B cell (primary cell): ENCODE measurements around the gene ERN1. TPM values are rescaled to one million over a fixed set of nuclear protein-coding genes. Genes with fewer than 3 reads are reported as not detected.

Source experiments
- ATAC-seq: fragments of 200-7000 bp; cut with Tn5 transposase; one replicate; pipeline ENCODE4 v1.10.0; 2021; ENCODE audit warnings: low read depth, mild to moderate bottlenecking, moderate number of reproducible peaks, moderate library complexity
- CTCF ChIA-PET: fragments of 350-600 bp; sonication (Branson Sonifier 250); formaldehyde crosslinking; loops from one replicate; lab custom pipeline; 2021; ENCODE audit warnings: antibody characterized with exemption, inconsistent platforms; lab: Charles Lee
- POLR2A ChIA-PET: fragments of 350-600 bp; sonication (Branson Sonifier 250); formaldehyde crosslinking; loops from one replicate; lab custom pipeline; 2021; ENCODE audit warnings: antibody characterized with exemption; lab: Charles Lee
- DNase-seq: peaks from one replicate; pipeline ENCODE4 v3.0.0; 2013
- H2AFZ ChIP-seq: 2 replicates; pipeline ENCODE4 v1.6.1; 2012; ENCODE audit warnings: mild to moderate bottlenecking, low read depth, low read length; ENCODE audit not compliant: insufficient read depth, poor library complexity, severe bottlenecking
- H3K27ac ChIP-seq, 2 donors: 1 replicate in 1 of 2; 2 replicates in 1 of 2; pipeline ENCODE4 v1.5.1; 2012 to 2013; ENCODE audit warnings: low read length in 2 of 2, mild to moderate bottlenecking in 2 of 2, moderate library complexity in 1 of 2
- H3K27me3 ChIP-seq, 4 experiments: fragments of 200-600 bp in 1 of 4; sonication (generic) in 1 of 4; replicated peaks in 1 of 4; 1 replicate in 2 of 4; 2 replicates in 2 of 4; pipeline versions ENCODE4 v1.6.1 to v1.7.0; 2013 to 2016; ENCODE audit warnings: low read length in 3 of 4, mild to moderate bottlenecking in 2 of 4, mixed read lengths in 1 of 4, moderate library complexity in 1 of 4; ENCODE audit not compliant: insufficient read depth in 4 of 4, control insufficient read depth in 3 of 4; ENCODE audit errors: control extremely low read depth in 1 of 4
- H3K36me3 ChIP-seq, 2 experiments: replicated peaks in 1 of 2; 1 replicate in 1 of 2; 2 replicates in 1 of 2; pipeline versions ENCODE4 v1.6.1 to v1.7.1; 2013; ENCODE audit warnings: low read length in 1 of 2; ENCODE audit not compliant: insufficient read depth in 2 of 2, control insufficient read depth in 1 of 2; ENCODE audit errors: control extremely low read depth in 1 of 2, extremely low read depth in 1 of 2
- H3K4me1 ChIP-seq, 2 donors: fragments of 200-600 bp in 1 of 2; sonication (generic) in 1 of 2; 1 replicate in 1 of 2; 2 replicates in 1 of 2; pipeline versions ENCODE4 v1.5.1 to v1.6.1; 2013 to 2017; ENCODE audit warnings: low read length in 2 of 2; ENCODE audit not compliant: control insufficient read depth in 2 of 2, insufficient read depth in 2 of 2
- H3K4me2 ChIP-seq: replicated peaks from 2 replicates; pipeline ENCODE3; 2012; ENCODE audit warnings: mild to moderate bottlenecking, low read depth, low read length; ENCODE audit not compliant: poor library complexity, severe bottlenecking
- H3K4me3 ChIP-seq, 5 experiments: fragments of 200-600 bp in 1 of 5; sonication (generic) in 1 of 5; 1 replicate in 3 of 5; 2 replicates in 2 of 5; pipeline versions ENCODE4 v1.5.1 to v1.7.0; 2011 to 2016; ENCODE audit warnings: low read length in 4 of 5, mild to moderate bottlenecking in 4 of 5, low read depth in 2 of 5, control low read depth in 1 of 5, moderate library complexity in 1 of 5; ENCODE audit not compliant: insufficient read depth in 1 of 5; ENCODE audit errors: control extremely low read depth in 1 of 5, extremely low read depth in 1 of 5
- H3K79me2 ChIP-seq: fragments of 200-600 bp; sonication (generic); one replicate; pipeline ENCODE4 v1.6.0; 2016; ENCODE audit warnings: low read length; ENCODE audit not compliant: control insufficient read depth, insufficient read depth
- H3K9ac ChIP-seq: fragments of 200-600 bp; sonication (generic); 2 replicates; pipeline ENCODE4 v1.6.1; 2017; ENCODE audit warnings: mild to moderate bottlenecking, low read length, moderate library complexity
- H3K9me3 ChIP-seq, 3 donors: one replicate each; pipeline versions ENCODE4 v1.6.1 to v1.7.1; 2013; ENCODE audit warnings: low read length in 2 of 3; ENCODE audit not compliant: control insufficient read depth in 2 of 3, insufficient read depth in 1 of 3; ENCODE audit errors: control extremely low read depth in 1 of 3
- H4K20me1 ChIP-seq: 2 replicates; pipeline ENCODE4 v1.6.0; 2012; ENCODE audit warnings: mild to moderate bottlenecking, low read length; ENCODE audit not compliant: insufficient read depth, control insufficient read depth, poor library complexity, severe bottlenecking
- H3K27ac Mint-ChIP-seq: one replicate; pipeline ENCODE4 v1.8.0; 2021; ENCODE audit warnings: mixed read lengths
- H3K27me3 Mint-ChIP-seq: one replicate; pipeline ENCODE4 v1.8.0; 2021; ENCODE audit warnings: mixed read lengths
- H3K4me1 Mint-ChIP-seq: one replicate; pipeline ENCODE4 v1.8.0; 2021; ENCODE audit warnings: mixed read lengths
- H3K4me3 Mint-ChIP-seq: one replicate; pipeline ENCODE4 v1.8.0; 2021; ENCODE audit warnings: mixed read lengths
- H3K9me3 Mint-ChIP-seq: one replicate; pipeline ENCODE4 v1.8.0; 2022; ENCODE audit warnings: mixed read lengths; ENCODE audit not compliant: insufficient read depth
- CTCF ChIP-seq: fragments of 200-600 bp; IDR thresholded peaks from one replicate; pipeline ENCODE4 v1.8.0; 2022; ENCODE audit warnings: antibody characterized with exemption, mild to moderate bottlenecking
- EZH2 ChIP-seq: IDR thresholded peaks from 2 replicates; pipeline ENCODE4 v1.6.1; 2012; ENCODE audit warnings: borderline replicate concordance, low read depth, mild to moderate bottlenecking, moderate library complexity, low read length; ENCODE audit not compliant: insufficient read depth, poor library complexity, severe bottlenecking
- WGBS: methylation state at CpG from one replicate; pipeline ENCODE4 v1.1.5; 2013; ENCODE audit warnings: missing lambda C conversion rate; ENCODE audit not compliant: insufficient coverage; 5-methylcytosine and 5-hydroxymethylcytosine counted together
- intact Hi-C: fragments of 100-400 bp; cut with micrococcal nuclease; formaldehyde crosslinking; loops from one replicate; pipeline ENCODE4 v1.10.0; 2022
- polyA plus RNA-seq: library from polyadenylated mRNA; depleted of rRNA; stranded (reverse); fragments of >200 nt; gene quantifications from 2 replicates; pipeline ENCODE4 v1.2.3, GENCODE V29; 2012
- total RNA-seq, 2 donors: library from RNA; stranded (reverse); fragments of 120-200 nt in 1 of 2; gene quantifications; 1 replicate in 1 of 2; 2 replicates in 1 of 2; pipeline versions ENCODE4 v1.2.3 to v1.2.4, GENCODE V29; 2013 to 2022

ERN1 gene
- total and polyA plus RNA-seq, 2 donors (not counting 1 experiment from before 2014, with no cell fraction given): 7.0 to 19.4 TPM

GRCh38 chr17:64134216-64134970 is 4.4 kb upstream of the ERN1 start:
- H3K27ac ChIP-seq: no peak overlapping the region
- no peak overlapping the region for H3K4me2 ChIP-seq
- no peaks in the 10 kb centered on the region for H3K9me3 ChIP-seq
- no peak overlapping the region for H3K9ac ChIP-seq
- no peaks in the 10 kb centered on the region for H3K27me3 ChIP-seq
- no peak overlapping the region for H3K27ac Mint-ChIP-seq
- no peak overlapping the region for H3K4me3 ChIP-seq
- no peaks in the 10 kb centered on the region for H4K20me1 ChIP-seq
- intact Hi-C loops: loop anchor here (5.0 kb wide), 3 partner anchors 72 to 247 kb away; no protein-coding TSS in a partner anchor
- no peaks in the 10 kb centered on the region for H3K36me3 ChIP-seq
- no peaks in the 10 kb centered on the region for H3K27me3 Mint-ChIP-seq
- DNase-seq (no peak), ATAC-seq (no peak)
- POLR2A ChIA-PET: interaction anchor here (1.1 to 1.7 kb wide), 3 partner anchors 11 to 114 kb away, joined by 5 to 14 read pairs (median 6); partner anchors contain the start of gene ICAM2
- CTCF ChIA-PET: interaction anchor here (0.6 to 16.3 kb wide), 53 partner anchors 9 to 708 kb away, joined by 3 to 655 read pairs (median 8); partner anchors contain the start of genes CD79B, CSHL1, GH1 and ICAM2
- H3K79me2 ChIP-seq: peaks cover under 1% of the 10 kb centered on the region
- no peak for TF ChIP-seq CTCF
- TF ChIP-seq EZH2: no peak
- WGBS: no CpG with 5 or more reads among the region's 6 CpGs
- peaks cover 6 to 16% of the 10 kb centered on the region in 2 donors for H3K4me1 ChIP-seq
- no peak overlapping the region for H3K4me3 Mint-ChIP-seq
- H3K4me1 Mint-ChIP-seq: peaks cover 13% of the 10 kb centered on the region
- no peaks in the 10 kb centered on the region for H3K9me3 Mint-ChIP-seq
- H2AFZ ChIP-seq: no peak overlapping the region
